GM21447 (cell line): ENCODE results near the gene PRKCSH.

Experiments used
- ATAC-seq: cut with Tn5 transposase; IDR thresholded peaks from one replicate; pipeline ENCODE4 v1.9.1; 2021; ENCODE audit not compliant: unreplicated experiment

PRKCSH gene

DNA sequence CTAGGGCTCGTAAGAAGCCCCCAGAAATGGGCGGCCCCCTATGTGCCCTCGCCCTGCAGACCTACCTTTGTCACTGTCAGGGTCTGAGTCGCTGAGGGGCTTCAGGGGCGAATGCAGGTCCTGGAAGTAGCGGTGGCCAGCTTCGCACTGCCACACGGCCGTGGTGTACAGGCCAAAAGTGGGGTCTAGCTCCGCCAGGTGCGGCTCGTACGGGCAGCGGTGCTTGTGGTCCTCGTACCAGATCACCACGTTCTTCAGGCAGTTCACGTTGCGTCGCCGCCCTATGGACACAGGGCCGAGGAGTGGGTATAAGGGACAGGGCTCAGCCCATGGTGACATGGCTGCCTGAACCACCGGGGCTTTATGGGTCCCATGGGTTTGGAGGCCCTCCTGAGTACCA is 60.5 kb downstream of the PRKCSH start:
- no peak for ATAC-seq

DNA sequence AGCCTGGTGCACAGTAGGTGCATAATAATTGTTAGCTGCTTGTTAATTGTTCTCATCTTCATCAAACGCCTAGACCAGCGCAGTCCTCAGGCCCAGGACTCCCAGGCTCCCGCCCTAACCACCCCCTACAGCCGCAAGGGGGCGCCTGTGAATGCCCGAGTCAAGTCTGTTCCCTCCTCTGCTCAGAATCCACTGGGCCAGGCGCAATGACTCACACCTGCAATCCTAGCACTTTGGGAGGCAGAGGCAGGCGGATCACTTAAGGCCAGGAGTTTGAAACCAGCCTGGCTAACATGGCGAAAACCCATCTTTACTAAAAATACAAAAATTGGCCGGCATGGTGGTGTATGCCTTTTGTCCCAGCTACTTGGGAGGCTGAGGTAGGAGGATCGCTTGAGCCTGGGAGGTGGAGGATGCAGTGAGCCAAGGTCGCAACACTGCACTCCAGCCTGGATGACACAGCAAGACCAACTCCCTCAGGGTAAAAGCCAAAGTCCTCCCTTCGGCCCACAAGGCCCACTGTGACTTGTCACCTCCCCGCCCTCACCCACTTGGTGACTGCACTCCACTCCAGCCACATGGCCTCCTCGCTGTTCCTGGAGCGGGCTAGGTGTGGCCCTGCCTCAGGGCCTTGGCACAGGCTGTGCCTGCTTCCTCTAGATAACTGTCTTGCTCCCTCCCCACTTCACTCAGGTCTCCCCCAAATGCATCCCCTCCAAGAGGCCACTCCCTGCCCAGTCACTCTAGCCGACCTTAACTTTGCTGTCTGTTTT is 61.1 kb downstream of the PRKCSH start:
- ATAC-seq: no peak

DNA sequence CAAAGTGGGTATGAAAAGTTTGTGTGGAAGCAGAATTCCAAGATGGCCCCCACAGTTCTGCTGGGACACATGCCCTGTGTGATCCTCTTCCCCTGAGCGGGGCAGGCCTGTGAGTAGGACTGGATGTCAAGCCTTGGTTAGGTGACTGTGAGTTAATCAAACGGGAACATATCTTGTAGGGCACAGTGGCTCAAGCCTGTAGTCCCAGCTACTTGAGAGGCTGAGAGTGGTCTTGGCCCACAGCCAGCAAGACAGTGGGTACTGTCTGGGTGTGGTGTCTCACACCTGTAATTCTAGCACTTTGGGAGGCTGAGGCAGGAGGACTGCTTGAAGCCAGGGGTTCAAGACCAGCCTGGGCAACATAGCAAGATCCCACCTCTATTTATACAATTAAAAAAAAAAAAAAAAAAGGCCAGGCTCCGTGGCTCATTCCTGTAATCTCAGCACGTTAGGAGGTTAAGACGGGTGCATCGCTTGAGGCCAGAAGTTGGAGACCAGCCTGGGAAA is 63.8 kb downstream of the PRKCSH start:
- ATAC-seq: no peak

DNA sequence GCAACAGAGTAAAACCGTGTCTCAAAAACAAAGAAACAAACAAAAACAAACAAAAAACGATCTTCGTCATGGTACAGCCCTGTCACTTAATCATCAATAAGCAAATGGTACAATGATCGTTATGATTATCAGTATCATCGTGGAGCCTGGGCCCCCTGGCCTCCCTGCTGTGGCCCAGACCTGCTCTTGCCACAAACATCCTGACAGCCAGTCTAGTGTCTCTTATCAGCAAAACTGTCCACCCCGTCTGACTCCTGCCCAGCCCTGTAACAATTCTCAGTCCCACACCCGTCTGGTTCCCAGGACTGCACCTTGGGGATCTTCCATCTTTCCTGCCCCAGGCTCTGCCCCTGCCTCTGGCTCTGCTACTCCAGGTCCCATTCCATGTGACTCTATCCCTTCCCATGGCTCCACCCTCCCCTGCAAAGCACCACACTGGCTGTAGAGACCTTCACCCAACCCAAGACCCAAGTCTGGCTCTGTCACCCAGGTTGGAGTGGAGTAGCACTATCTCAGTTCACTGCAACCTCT is 64.5 kb downstream of the PRKCSH start:
- ATAC-seq: no peak
